H1 (cell line): Measurements from ENCODE around the gene EEF1G. TPM values are rescaled to one million over a fixed set of nuclear protein-coding genes. Genes with fewer than 3 reads are reported as not detected.

Source experiments
- CTCF ChIA-PET: fragments of 300-600 bp; sonication (Branson Sonifier 250); formaldehyde crosslinking; loops from one replicate; lab custom pipeline; 2021; ENCODE audit not compliant: partially characterized antibody; lab: Charles Lee
- POLR2A ChIA-PET: fragments of 300-600 bp; sonication (Branson Sonifier 250); formaldehyde crosslinking; loops from one replicate; lab custom pipeline; 2021; ENCODE audit warnings: inconsistent platforms; ENCODE audit not compliant: partially characterized antibody; lab: Charles Lee
- DNase-seq, 2 experiments: peaks; one replicate each; pipeline versions ENCODE4 v3.0.0 to v3.0.0-alpha.2; 2010 to 2022; ENCODE audit warnings: low spot score in 2 of 2, low read depth in 1 of 2, mixed read lengths in 1 of 2
- FAIRE-seq: peaks from 2 replicates; lab custom pipeline; 2011; peaks lifted over from hg19 to GRCh38; lab: Jason Lieb, UNC
- H2AFZ ChIP-seq: 2 replicates; pipeline ENCODE4 v1.8.1; 2012; ENCODE audit warnings: low read length, inconsistent platforms
- H2AK5ac ChIP-seq: 2 replicates; pipeline ENCODE4 v1.6.1; 2013; ENCODE audit warnings: low read depth, low read length
- H2BK120ac ChIP-seq: replicated peaks from 2 replicates; pipeline ENCODE3; 2013; ENCODE audit warnings: low read depth, low read length, inconsistent platforms
- H2BK12ac ChIP-seq: 2 replicates; pipeline ENCODE4 v1.6.1; 2013; ENCODE audit warnings: low read depth, low read length
- H2BK15ac ChIP-seq: 2 replicates; pipeline ENCODE4 v1.6.1; 2013; ENCODE audit warnings: low read length
- H2BK20ac ChIP-seq: 2 replicates; pipeline ENCODE4 v1.6.1; 2013; ENCODE audit warnings: low read length
- H2BK5ac ChIP-seq: 2 replicates; pipeline ENCODE4 v1.6.1; 2013; ENCODE audit warnings: low read depth, low read length
- H3K14ac ChIP-seq: 2 replicates; pipeline ENCODE4 v1.6.1; 2013; ENCODE audit warnings: inconsistent platforms; ENCODE audit not compliant: insufficient read length
- H3K18ac ChIP-seq: 2 replicates; pipeline ENCODE4 v1.6.1; 2013; ENCODE audit warnings: low read length; ENCODE audit errors: extremely low read depth
- H3K23ac ChIP-seq: 2 replicates; pipeline ENCODE4 v1.6.1; 2013; ENCODE audit warnings: inconsistent platforms; ENCODE audit not compliant: insufficient read length
- H3K23me2 ChIP-seq: 2 replicates; pipeline ENCODE4 v1.6.1; 2013; ENCODE audit warnings: low read depth, low read length
- H3K27ac ChIP-seq: 2 replicates; pipeline ENCODE4 v1.6.1; 2011; ENCODE audit warnings: low read depth, low read length, inconsistent platforms
- H3K27me3 ChIP-seq, 4 experiments: replicated peaks in 1 of 4; 1 replicate in 1 of 4; 2 replicates in 3 of 4; pipeline versions ENCODE4 v1.6.1 to v1.8.1; 2011 to 2013; ENCODE audit warnings: low read length in 3 of 4, mild to moderate bottlenecking in 3 of 4, inconsistent platforms in 2 of 4, mixed read lengths in 2 of 4, moderate library complexity in 1 of 4; ENCODE audit not compliant: control insufficient read depth in 3 of 4, insufficient read depth in 3 of 4; ENCODE audit errors: extremely low read depth in 1 of 4
- H3K36me3 ChIP-seq, 4 experiments: 2 replicates each; pipeline versions ENCODE4 v1.6.1 to v1.8.1; 2011 to 2013; ENCODE audit warnings: mild to moderate bottlenecking in 4 of 4, low read length in 3 of 4, moderate library complexity in 2 of 4, control low read depth in 1 of 4, inconsistent platforms in 1 of 4; ENCODE audit not compliant: insufficient read depth in 4 of 4, control insufficient read depth in 2 of 4
- H3K4ac ChIP-seq: replicated peaks from 2 replicates; pipeline ENCODE3; 2013; ENCODE audit warnings: low read length, low read depth, mixed read lengths, inconsistent platforms; ENCODE audit not compliant: insufficient read length
- H3K4me1 ChIP-seq, 4 experiments: replicated peaks in 1 of 4; 1 replicate in 1 of 4; 2 replicates in 3 of 4; pipeline versions ENCODE4 v1.6.1 to v1.8.1; 2011 to 2013; ENCODE audit warnings: low read length in 3 of 4, inconsistent platforms in 2 of 4, mixed read lengths in 1 of 4; ENCODE audit not compliant: insufficient read depth in 4 of 4, control insufficient read depth in 3 of 4
- H3K4me2 ChIP-seq, 2 experiments: 2 replicates each; pipeline versions ENCODE4 v1.6.1 to v1.8.1; 2011 to 2013; ENCODE audit warnings: low read depth in 2 of 2, low read length in 2 of 2, control low read depth in 1 of 2, inconsistent platforms in 1 of 2, mild to moderate bottlenecking in 1 of 2; ENCODE audit not compliant: insufficient read depth in 1 of 2
- H3K4me3 ChIP-seq, 4 experiments: fragments of 200-600, 300-600 bp in 1 of 4; sonication (generic), shearing (Covaris generic), sonication (Bioruptor Twin) in 1 of 4; 2 replicates each; pipeline versions ENCODE4 v1.5.1 to v1.8.1; 2011 to 2016; ENCODE audit warnings: low read length in 4 of 4, low read depth in 3 of 4, control low read depth in 2 of 4, inconsistent platforms in 2 of 4, mild to moderate bottlenecking in 2 of 4, mixed read lengths in 1 of 4, moderate library complexity in 1 of 4; ENCODE audit not compliant: insufficient read depth in 2 of 4; ENCODE audit errors: extremely low read depth in 1 of 4
- H3K56ac ChIP-seq: replicated peaks from 2 replicates; pipeline ENCODE3; 2013; ENCODE audit warnings: low read depth, mild to moderate bottlenecking, mixed read lengths, low read length, inconsistent platforms; ENCODE audit not compliant: insufficient read length
- H3K79me1 ChIP-seq: 2 replicates; pipeline ENCODE4 v1.6.1; 2013; ENCODE audit warnings: low read depth, low read length, control low read depth
- H3K79me2 ChIP-seq, 2 experiments: 2 replicates each; pipeline versions ENCODE4 v1.6.1 to v1.8.1; 2012 to 2013; ENCODE audit warnings: low read length in 2 of 2, mild to moderate bottlenecking in 2 of 2, inconsistent platforms in 1 of 2; ENCODE audit not compliant: insufficient read depth in 2 of 2, control insufficient read depth in 1 of 2
- H3K9ac ChIP-seq, 4 experiments: replicated peaks in 1 of 4; 1 replicate in 1 of 4; 2 replicates in 3 of 4; pipeline versions ENCODE4 v1.6.1 to v1.8.1; 2011 to 2013; ENCODE audit warnings: low read depth in 3 of 4, low read length in 3 of 4, control low read depth in 2 of 4, mild to moderate bottlenecking in 2 of 4, moderate library complexity in 2 of 4, inconsistent platforms in 1 of 4; ENCODE audit errors: extremely low read depth in 1 of 4
- H3K9me3 ChIP-seq, 2 experiments: 2 replicates each; pipeline versions ENCODE4 v1.6.1 to v1.8.1; 2012 to 2013; ENCODE audit warnings: mild to moderate bottlenecking in 2 of 2, moderate library complexity in 2 of 2, control low read depth in 1 of 2, inconsistent platforms in 1 of 2, low read depth in 1 of 2, low read length in 1 of 2, mixed read lengths in 1 of 2; ENCODE audit not compliant: insufficient read depth in 2 of 2
- H4K20me1 ChIP-seq, 2 experiments: replicated peaks in 1 of 2; 2 replicates each; pipeline versions ENCODE3 to v1.8.1; 2011 to 2013; ENCODE audit warnings: inconsistent platforms in 2 of 2, low read length in 2 of 2, mild to moderate bottlenecking in 1 of 2; ENCODE audit not compliant: insufficient read depth in 2 of 2, control insufficient read depth in 1 of 2
- H4K5ac ChIP-seq: 2 replicates; pipeline ENCODE4 v1.6.1; 2013; ENCODE audit warnings: low read length, low read depth, mixed read lengths, inconsistent platforms; ENCODE audit not compliant: insufficient read length
- H4K8ac ChIP-seq: 2 replicates; pipeline ENCODE4 v1.8.0; 2013; ENCODE audit warnings: mild to moderate bottlenecking, moderate library complexity, low read length, inconsistent platforms; ENCODE audit not compliant: insufficient read depth; ENCODE audit errors: extremely low read depth
- H4K91ac ChIP-seq: replicated peaks from 2 replicates; pipeline ENCODE3; 2013; ENCODE audit warnings: low read length, mixed read lengths, inconsistent platforms; ENCODE audit not compliant: insufficient read length
- EZH2 ChIP-seq: fragments of 200-600 bp; sonication (generic); IDR thresholded peaks from 2 replicates; pipeline ENCODE4 v1.7.1; 2012; ENCODE audit warnings: low read depth, mild to moderate bottlenecking, moderate library complexity, low read length, inconsistent platforms; ENCODE audit not compliant: severe bottlenecking
- KDM4A ChIP-seq: IDR thresholded peaks from one replicate; pipeline ENCODE4 v1.7.1; 2012; ENCODE audit warnings: low read depth, mild to moderate bottlenecking, moderate library complexity, low read length, inconsistent platforms; ENCODE audit not compliant: severe bottlenecking
- MAFK ChIP-seq: IDR thresholded peaks from 2 replicates; pipeline ENCODE4 v1.6.1; 2012; ENCODE audit warnings: low read depth, mild to moderate bottlenecking, improper control_type of control experiment, low read length
- PHF8 ChIP-seq: fragments of 200-600 bp; sonication (generic); conservative IDR thresholded peaks from 2 replicates; pipeline ENCODE4 v1.7.1; 2012; ENCODE audit warnings: low read depth, mild to moderate bottlenecking, inconsistent platforms, low read length, moderate library complexity
- POLR2A ChIP-seq, 2 experiments: IDR thresholded peaks; 1 replicate in 1 of 2; 2 replicates in 1 of 2; pipeline ENCODE4 v1.6.1; 2011; ENCODE audit warnings: low read depth in 2 of 2, low read length in 2 of 2, mild to moderate bottlenecking in 2 of 2; ENCODE audit errors: control extremely low read depth in 1 of 2
- POU5F1 ChIP-seq: IDR thresholded peaks from 2 replicates; pipeline ENCODE4 v1.6.1; 2011; ENCODE audit warnings: low read depth, mild to moderate bottlenecking, low read length, moderate library complexity
- RAD21 ChIP-seq, 2 experiments: IDR thresholded peaks in 1 of 2; conservative IDR thresholded peaks in 1 of 2; 2 replicates each; pipeline ENCODE4 v1.6.1; 2011; ENCODE audit warnings: low read depth in 2 of 2, low read length in 2 of 2, improper control_type of control experiment in 1 of 2, inconsistent platforms in 1 of 2, mild to moderate bottlenecking in 1 of 2, moderate library complexity in 1 of 2
- RBBP5 ChIP-seq: IDR thresholded peaks from 2 replicates; pipeline ENCODE4 v1.7.1; 2012; ENCODE audit warnings: low read depth, mild to moderate bottlenecking, inconsistent platforms, low read length, moderate library complexity, borderline replicate concordance
- RFX5 ChIP-seq: IDR thresholded peaks from 2 replicates; pipeline ENCODE4 v1.6.1; 2011; ENCODE audit warnings: low read depth, low read length, improper control_type of control experiment, borderline replicate concordance
- RXRA ChIP-seq: IDR thresholded peaks from 2 replicates; pipeline ENCODE4 v1.6.1; 2011; ENCODE audit warnings: low read depth, mild to moderate bottlenecking, low read length, moderate library complexity; ENCODE audit not compliant: insufficient read depth
- SRF ChIP-seq: IDR thresholded peaks from 2 replicates; pipeline ENCODE4 v1.6.1; 2011; ENCODE audit warnings: mild to moderate bottlenecking, low read depth, low read length, moderate library complexity
- TBP ChIP-seq: IDR thresholded peaks from 2 replicates; pipeline ENCODE4 v1.6.1; 2011; ENCODE audit warnings: low read depth, low read length, improper control_type of control experiment
- YY1 ChIP-seq: IDR thresholded peaks from 2 replicates; pipeline ENCODE4 v1.6.1; 2011; ENCODE audit warnings: low read depth, mild to moderate bottlenecking, low read length
- WGBS, 2 experiments: shearing (Covaris generic) in 1 of 2; methylation state at CpG; one replicate each; pipeline versions ENCODE4 v1.1.6 to v1.1.7; 2013 to 2015; ENCODE audit warnings: low lambda C conversion rate in 2 of 2, mixed read lengths in 2 of 2, inconsistent platforms in 1 of 2, low coverage in 1 of 2, missing lambda C conversion rate in 1 of 2; ENCODE audit not compliant: insufficient replicate concordance in 2 of 2, insufficient coverage in 1 of 2, insufficient read length in 1 of 2; ENCODE audit errors: extremely low coverage in 1 of 2, missing lambda C conversion rate in 1 of 2; 5-methylcytosine and 5-hydroxymethylcytosine counted together
- polyA plus RNA-seq, 7 experiments: library from polyadenylated mRNA; depleted of rRNA in 3 of 7; stranded (reverse) in 5 of 7; unstranded in 2 of 7; fragments of >200 nt in 5 of 7; fragments of 200-250 nt in 2 of 7; gene quantifications; 1 replicate in 5 of 7; 2 replicates in 1 of 7; 4 replicates in 1 of 7; pipeline versions ENCODE4 v1.2.1 to v1.2.3, GENCODE V29; 2011 to 2013; ENCODE audit warnings: missing spikeins in 2 of 7, mixed read lengths in 2 of 7
- total RNA-seq: library from RNA; stranded (reverse); fragmentation: NEBNext Ultra II Directional; extraction: Animal tissue kit (Norgen Biotek cat#: 25700); gene quantifications from 2 replicates; pipeline ENCODE4 v1.2.1, GENCODE V29; 2021
- TF ChIP-seq, protein P1 (sequence below): IDR thresholded peaks from 2 replicates; pipeline ENCODE4 v1.6.1; 2012; ENCODE audit warnings: inconsistent platforms

EEF1G gene
- total and polyA plus RNA-seq, 2 of the 8 experiments (the other 6 are each of a cell fraction or from before 2014, with no cell fraction given), result 1,627 to 1,996 TPM

DNA sequence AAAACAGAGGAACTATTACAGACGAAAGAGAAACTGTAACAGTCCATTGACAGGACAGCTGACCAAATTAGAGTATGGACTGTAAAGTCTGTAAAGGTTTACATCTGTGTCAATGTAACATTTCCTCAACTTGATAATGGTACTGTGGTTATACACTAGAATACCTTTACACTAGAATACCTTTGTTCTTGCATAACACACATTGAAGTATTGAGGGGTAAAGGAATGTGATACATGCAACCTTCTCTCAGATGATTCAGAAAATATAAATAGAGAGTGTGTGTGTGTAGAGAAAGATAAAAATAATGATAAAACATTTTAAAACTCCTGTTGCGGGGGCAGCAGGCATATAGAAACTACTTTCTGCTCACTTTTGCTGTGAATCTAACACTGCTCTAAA is 5.6 kb upstream of the EEF1G start:
- ChIA-PET CTCF (no interaction called here), POLR2A (interaction anchor here (0.6 to 20.7 kb wide), 4 partner anchors 10 to 247 kb away, joined by 3 to 336 read pairs (median 4); partner anchors contain the start of genes C11orf98 and CSKMT)
- DNase-seq (no peak), FAIRE-seq (no peak)
- peaks cover 0 to 3% of the 10 kb centered on the region in 2 experiments for H4K20me1 ChIP-seq
- 86% methylated on average over 2 of the region's 2 CpGs; no CpG with 5 or more reads in 1 of the 2 experiments for WGBS, 2 experiments
- no peak overlapping the region for H2AK5ac ChIP-seq
- no peak overlapping the region for H3K23ac ChIP-seq
- H3K79me2 ChIP-seq, result no peaks in the 10 kb centered on the region
- no peak overlapping the region for H2AFZ ChIP-seq
- H3K56ac ChIP-seq, result no peak overlapping the region
- H3K27ac ChIP-seq, result no peak overlapping the region
- H3K27me3 ChIP-seq, result no peaks in the 10 kb centered on the region
- 0 out of 2 replicates have a peak, but pooled peaks cover 2% of the 10 kb centered on the region for H3K79me1 ChIP-seq
- H3K23me2 ChIP-seq, result peaks cover 6% of the 10 kb centered on the region
- no peak overlapping the region for H2BK12ac ChIP-seq
- peaks cover 0 to 8% (median 4%) of the 10 kb centered on the region in 4 experiments; a peak in 3 of 7 replicates for H3K4me1 ChIP-seq
- no peak overlapping the region for H3K14ac ChIP-seq
- no peak overlapping the region for H4K91ac ChIP-seq
- no peak overlapping the region for H3K4ac ChIP-seq
- H2BK20ac ChIP-seq, result no peak overlapping the region
- no peaks in the 10 kb centered on the region for H3K9me3 ChIP-seq
- no peak overlapping the region for H3K18ac ChIP-seq
- no peak overlapping the region for H3K4me3 ChIP-seq
- H2BK15ac ChIP-seq, result no peak overlapping the region
- no peak overlapping the region for H4K8ac ChIP-seq
- peaks cover 2 to 25% (median 18%) of the 10 kb centered on the region in 4 experiments; a peak in 7 of 8 replicates for H3K36me3 ChIP-seq
- H3K4me2 ChIP-seq, result no peak overlapping the region
- no peak overlapping the region for H2BK120ac ChIP-seq
- H2BK5ac ChIP-seq, result no peak overlapping the region
- no peak overlapping the region for H3K9ac ChIP-seq
- H4K5ac ChIP-seq, result no peak overlapping the region
- TF ChIP-seq RXRA (no peak), YY1 (no peak), KDM4A (no peak), TBP (no peak), POLR2A (IDR thresholded peaks at IDR 0.05; ENCODE audit: control extremely low read depth in 1 of 2, low read depth in 2 of 2, low read length in 2 of 2) (no peak), RAD21 (IDR thresholded peaks at IDR 0.05 in 1 of 2, conservative IDR thresholded peaks at IDR 0.05 in 1 of 2; ENCODE audit: low read depth in 2 of 2, low read length in 2 of 2) (no peak), EZH2 (no peak), PHF8 (no peak), RBBP5 (no peak), MAFK (no peak), SRF (no peak), RFX5 (no peak), POU5F1 (no peak)
- TF ChIP-seq, protein P1, sequence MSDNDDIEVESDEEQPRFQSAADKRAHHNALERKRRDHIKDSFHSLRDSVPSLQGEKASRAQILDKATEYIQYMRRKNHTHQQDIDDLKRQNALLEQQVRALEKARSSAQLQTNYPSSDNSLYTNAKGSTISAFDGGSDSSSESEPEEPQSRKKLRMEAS, result no peak
